HepG2 (cell line): Measurements from ENCODE around the gene ARAP3. TPM values are rescaled to one million over a fixed set of nuclear protein-coding genes. Genes with fewer than 3 reads are reported as not detected.

Experiments used
- ATAC-seq: fragments of 200-7000 bp; cut with Tn5 transposase; 3 replicates; pipeline ENCODE4 v1.9.1; 2020; ENCODE audit warnings: mild to moderate bottlenecking, moderate library complexity
- BruUV-seq: library from RNA; stranded (reverse); fragments of 400-500 nt; replicated peaks from 2 replicates; lab custom pipeline; 2021; lab: Mats Ljungman, UMichigan
- CTCF ChIA-PET: fragments of 300-600 bp; formaldehyde crosslinking; extraction: SDS; loops from one replicate; lab custom pipeline; 2021; ENCODE audit warnings: low total read pairs, inconsistent platforms, low intra/inter-chr PET ratio; lab: Yijun Ruan, JAX
- POLR2A ChIA-PET: fragments of 350-600 bp; sonication (Branson Sonifier 250); formaldehyde crosslinking; loops from one replicate; lab custom pipeline; 2020; ENCODE audit warnings: antibody characterized with exemption, inconsistent platforms; lab: Yijun Ruan, JAX
- DNase-seq: peaks from one replicate; pipeline ENCODE4 v3.0.0-alpha.2; 2015; ENCODE audit warnings: low spot score
- FAIRE-seq: peaks from 3 replicates; lab custom pipeline; 2011; peaks lifted over from hg19 to GRCh38; lab: Jason Lieb, UNC
- H2AFZ ChIP-seq: one replicate; pipeline ENCODE4 v1.6.1; 2011; ENCODE audit warnings: low read length, inconsistent platforms
- H3K27ac ChIP-seq: fragments of 300-600 bp; 3 replicates; pipeline ENCODE4 v1.8.0; 2011; ENCODE audit warnings: mixed run types, mild to moderate bottlenecking, mixed read lengths, low read length, inconsistent platforms; ENCODE audit not compliant: insufficient read depth; ENCODE audit errors: extremely low read length
- H3K27me3 ChIP-seq, 2 experiments: fragments of 200-600 bp in 1 of 2; 2 replicates in 1 of 2; 3 replicates in 1 of 2; pipeline versions ENCODE4 v1.6.0 to v1.8.0; 2011; ENCODE audit warnings: low read length in 2 of 2, mild to moderate bottlenecking in 2 of 2, moderate library complexity in 2 of 2, inconsistent platforms in 1 of 2; ENCODE audit not compliant: insufficient read depth in 2 of 2, control insufficient read depth in 1 of 2
- H3K36me3 ChIP-seq, 2 experiments: fragments of 200-600 bp in 1 of 2; replicated peaks in 1 of 2; 2 replicates in 1 of 2; 3 replicates in 1 of 2; pipeline versions ENCODE4 v1.5.1 to v1.8.0; 2011; ENCODE audit warnings: low read length in 2 of 2, inconsistent platforms in 1 of 2; ENCODE audit not compliant: insufficient read depth in 2 of 2, control insufficient read depth in 1 of 2
- H3K4me1 ChIP-seq: 2 replicates; pipeline ENCODE4 v1.5.1; 2012; ENCODE audit warnings: low read length, inconsistent platforms; ENCODE audit not compliant: insufficient read depth
- H3K4me2 ChIP-seq: 2 replicates; pipeline ENCODE4 v1.6.0; 2011; ENCODE audit warnings: low read depth, low read length, inconsistent platforms
- H3K4me3 ChIP-seq, 3 experiments: fragments of 200-600 bp in 1 of 3; sonication (generic), shearing (Covaris generic) in 1 of 3; replicated peaks in 1 of 3; 2 replicates each; pipeline ENCODE4 v1.5.1; 2011 to 2016; ENCODE audit warnings: low read length in 3 of 3, inconsistent platforms in 2 of 3, low read depth in 2 of 3, mild to moderate bottlenecking in 2 of 3, control low read depth in 1 of 3, mixed read lengths in 1 of 3; ENCODE audit not compliant: insufficient read depth in 1 of 3
- H3K79me2 ChIP-seq: one replicate; pipeline ENCODE4 v1.6.1; 2011; ENCODE audit warnings: low read length, inconsistent platforms; ENCODE audit not compliant: insufficient read depth
- H3K9ac ChIP-seq: 2 replicates; pipeline ENCODE4 v1.6.0; 2011; ENCODE audit warnings: mild to moderate bottlenecking, low read depth, low read length, inconsistent platforms; ENCODE audit not compliant: insufficient read depth
- H3K9me3 ChIP-seq: 2 replicates; pipeline ENCODE4 v1.5.1; 2012; ENCODE audit warnings: mild to moderate bottlenecking, low read length
- H4K20me1 ChIP-seq: 2 replicates; pipeline ENCODE4 v1.6.0; 2011; ENCODE audit warnings: inconsistent platforms, mild to moderate bottlenecking, low read length, moderate library complexity; ENCODE audit not compliant: insufficient read depth
- ZEB1 ChIP-seq: IDR thresholded peaks from 2 replicates; pipeline ENCODE4 v1.6.1; 2012; ENCODE audit warnings: mild to moderate bottlenecking, low read depth, inconsistent platforms; ENCODE audit not compliant: insufficient replicate concordance
- ZNF292 ChIP-seq: sonication (generic); formaldehyde crosslinking; IDR thresholded peaks from 2 replicates; pipeline ENCODE4 v1.8.1; 2022; ENCODE audit warnings: mild to moderate bottlenecking, low read depth, missing genetic modification reagents, borderline replicate concordance
- WGBS: methylation state at CpG from one replicate; pipeline ENCODE4 v1.1.6; 2017; ENCODE audit warnings: low lambda C conversion rate; 5-methylcytosine and 5-hydroxymethylcytosine counted together
- in situ Hi-C: cut with HindIII; loops from 2 replicates; pipeline ENCODE4 v1.10.0; 2017; ENCODE audit warnings: low pct_unique_long_range_greater_than_20kb; ENCODE audit not compliant: extremely low pct_ligation_motif_present
- intact Hi-C: fragments of 100-400 bp; cut with micrococcal nuclease; formaldehyde crosslinking; loops from one replicate; pipeline ENCODE4 v1.10.0; 2022; ENCODE audit not compliant: unreplicated experiment
- polyA plus RNA-seq, 8 experiments: library from polyadenylated mRNA; depleted of rRNA in 3 of 8; stranded (reverse) in 7 of 8; unstranded in 1 of 8; fragments of >200 nt; fragmentation: Illumina TruSeq in 4 of 8; extraction: Trizol in 4 of 8; gene quantifications; 2 replicates each; pipeline versions ENCODE4 v1.2.1 to v1.2.3, GENCODE V29; 2011 to 2016; ENCODE audit warnings: low read depth in 4 of 8, missing spikeins in 1 of 8, mixed read lengths in 1 of 8; ENCODE audit not compliant: insufficient read depth in 1 of 8
- total RNA-seq, 5 experiments: library from RNA; depleted of rRNA; stranded (reverse); fragments of >200 nt; fragmentation: Illumina TruSeq; extraction: Trizol; gene quantifications; 2 replicates each; pipeline ENCODE4 v1.2.3, GENCODE V29; 2016; ENCODE audit warnings: low read depth in 1 of 5
- TF ChIP-seq, protein P1 (sequence below): sonication (generic); formaldehyde crosslinking; IDR thresholded peaks from 2 replicates; pipeline ENCODE4 v1.9.0; 2021; ENCODE audit warnings: mild to moderate bottlenecking, missing genetic modification reagents

Gene ARAP3
- total and polyA plus RNA-seq, 2 of the 13 experiments (the other 11 are each of a cell fraction or from before 2014, with no cell fraction given): 0.25 TPM; not detected in 1

DNA sequence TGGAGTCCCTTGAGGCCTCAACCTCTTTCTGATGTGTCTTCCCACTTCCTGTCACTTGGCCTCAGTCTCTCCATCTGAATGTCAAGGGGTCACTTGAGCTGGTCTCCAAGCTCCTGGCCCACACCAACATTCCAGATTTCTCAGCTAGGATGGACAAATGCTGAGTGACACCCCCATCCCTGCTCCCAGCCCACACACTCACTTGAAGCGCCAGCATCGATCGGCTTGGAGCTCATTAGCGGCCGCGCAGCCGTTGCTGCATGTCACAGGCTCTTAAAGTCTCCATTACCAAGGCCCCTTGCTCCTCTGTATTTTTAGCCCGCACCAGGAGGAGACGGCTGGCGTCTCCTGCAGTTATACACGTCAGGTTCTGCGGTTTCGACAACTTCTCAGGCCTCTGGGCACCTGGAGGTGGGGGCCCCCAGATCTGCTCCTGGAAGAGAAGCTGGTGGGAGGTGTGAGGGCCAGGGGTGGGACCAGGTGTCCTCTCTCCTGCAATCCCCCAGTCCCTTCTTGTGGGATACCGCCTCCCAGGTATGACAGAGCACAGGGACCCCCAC is 33.4 kb upstream of the ARAP3 start:
- ATAC-seq: no peak
- no peak for FAIRE-seq
- CTCF ChIA-PET: no interaction called here
- H3K4me3 ChIP-seq: no peak overlapping the region
- intact Hi-C loops: no loop called here
- no peaks in the 10 kb centered on the region for H3K79me2 ChIP-seq
- POLR2A ChIA-PET: no interaction called here
- no TSS peak for BruUV-seq
- no peak overlapping the region for H3K4me2 ChIP-seq
- H4K20me1 ChIP-seq: no peaks in the 10 kb centered on the region
- WGBS: 45% methylated on average over 12 of the region's 14 CpGs
- no peak for DNase-seq
- H3K27me3 ChIP-seq: no peaks in the 10 kb centered on the region
- peaks cover 10% of the 10 kb centered on the region for H3K4me1 ChIP-seq
- H3K27ac ChIP-seq: no peak overlapping the region
- TF ChIP-seq ZEB1: no peak
- no peak for TF ChIP-seq ZNF292 (CRISPR knock-in tag)
- TF ChIP-seq, protein P1, sequence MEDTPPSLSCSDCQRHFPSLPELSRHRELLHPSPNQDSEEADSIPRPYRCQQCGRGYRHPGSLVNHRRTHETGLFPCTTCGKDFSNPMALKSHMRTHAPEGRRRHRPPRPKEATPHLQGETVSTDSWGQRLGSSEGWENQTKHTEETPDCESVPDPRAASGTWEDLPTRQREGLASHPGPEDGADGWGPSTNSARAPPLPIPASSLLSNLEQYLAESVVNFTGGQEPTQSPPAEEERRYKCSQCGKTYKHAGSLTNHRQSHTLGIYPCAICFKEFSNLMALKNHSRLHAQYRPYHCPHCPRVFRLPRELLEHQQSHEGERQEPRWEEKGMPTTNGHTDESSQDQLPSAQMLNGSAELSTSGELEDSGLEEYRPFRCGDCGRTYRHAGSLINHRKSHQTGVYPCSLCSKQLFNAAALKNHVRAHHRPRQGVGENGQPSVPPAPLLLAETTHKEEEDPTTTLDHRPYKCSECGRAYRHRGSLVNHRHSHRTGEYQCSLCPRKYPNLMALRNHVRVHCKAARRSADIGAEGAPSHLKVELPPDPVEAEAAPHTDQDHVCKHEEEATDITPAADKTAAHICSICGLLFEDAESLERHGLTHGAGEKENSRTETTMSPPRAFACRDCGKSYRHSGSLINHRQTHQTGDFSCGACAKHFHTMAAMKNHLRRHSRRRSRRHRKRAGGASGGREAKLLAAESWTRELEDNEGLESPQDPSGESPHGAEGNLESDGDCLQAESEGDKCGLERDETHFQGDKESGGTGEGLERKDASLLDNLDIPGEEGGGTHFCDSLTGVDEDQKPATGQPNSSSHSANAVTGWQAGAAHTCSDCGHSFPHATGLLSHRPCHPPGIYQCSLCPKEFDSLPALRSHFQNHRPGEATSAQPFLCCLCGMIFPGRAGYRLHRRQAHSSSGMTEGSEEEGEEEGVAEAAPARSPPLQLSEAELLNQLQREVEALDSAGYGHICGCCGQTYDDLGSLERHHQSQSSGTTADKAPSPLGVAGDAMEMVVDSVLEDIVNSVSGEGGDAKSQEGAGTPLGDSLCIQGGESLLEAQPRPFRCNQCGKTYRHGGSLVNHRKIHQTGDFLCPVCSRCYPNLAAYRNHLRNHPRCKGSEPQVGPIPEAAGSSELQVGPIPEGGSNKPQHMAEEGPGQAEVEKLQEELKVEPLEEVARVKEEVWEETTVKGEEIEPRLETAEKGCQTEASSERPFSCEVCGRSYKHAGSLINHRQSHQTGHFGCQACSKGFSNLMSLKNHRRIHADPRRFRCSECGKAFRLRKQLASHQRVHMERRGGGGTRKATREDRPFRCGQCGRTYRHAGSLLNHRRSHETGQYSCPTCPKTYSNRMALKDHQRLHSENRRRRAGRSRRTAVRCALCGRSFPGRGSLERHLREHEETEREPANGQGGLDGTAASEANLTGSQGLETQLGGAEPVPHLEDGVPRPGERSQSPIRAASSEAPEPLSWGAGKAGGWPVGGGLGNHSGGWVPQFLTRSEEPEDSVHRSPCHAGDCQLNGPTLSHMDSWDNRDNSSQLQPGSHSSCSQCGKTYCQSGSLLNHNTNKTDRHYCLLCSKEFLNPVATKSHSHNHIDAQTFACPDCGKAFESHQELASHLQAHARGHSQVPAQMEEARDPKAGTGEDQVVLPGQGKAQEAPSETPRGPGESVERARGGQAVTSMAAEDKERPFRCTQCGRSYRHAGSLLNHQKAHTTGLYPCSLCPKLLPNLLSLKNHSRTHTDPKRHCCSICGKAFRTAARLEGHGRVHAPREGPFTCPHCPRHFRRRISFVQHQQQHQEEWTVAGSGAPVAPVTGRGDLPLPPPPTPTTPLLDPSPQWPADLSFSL: no peak
- no peaks in the 10 kb centered on the region for H3K9me3 ChIP-seq
- in situ Hi-C loops: no loop called here
- H3K9ac ChIP-seq: no peak overlapping the region
- H2AFZ ChIP-seq: no peak overlapping the region
- H3K36me3 ChIP-seq: no peaks in the 10 kb centered on the region
